GM10266 (cell line): Measurements from ENCODE around the gene RASAL1.

Experiments
- DNase-seq: peaks from one replicate; pipeline ENCODE4 v3.0.0; 2012; ENCODE audit errors: extremely low spot score
- TF ChIP-seq, protein P1 (sequence below): IDR thresholded peaks from 2 replicates; pipeline ENCODE4 v1.5.1; 2012; ENCODE audit warnings: mild to moderate bottlenecking, low read depth; ENCODE audit not compliant: control insufficient read depth, insufficient read depth; ENCODE audit errors: missing control alignments

RASAL1 gene

GRCh38 chr12:113133666-113134065, 1.9 kb downstream of the RASAL1 start:
- no peak for DNase-seq
- TF ChIP-seq, protein P1, sequence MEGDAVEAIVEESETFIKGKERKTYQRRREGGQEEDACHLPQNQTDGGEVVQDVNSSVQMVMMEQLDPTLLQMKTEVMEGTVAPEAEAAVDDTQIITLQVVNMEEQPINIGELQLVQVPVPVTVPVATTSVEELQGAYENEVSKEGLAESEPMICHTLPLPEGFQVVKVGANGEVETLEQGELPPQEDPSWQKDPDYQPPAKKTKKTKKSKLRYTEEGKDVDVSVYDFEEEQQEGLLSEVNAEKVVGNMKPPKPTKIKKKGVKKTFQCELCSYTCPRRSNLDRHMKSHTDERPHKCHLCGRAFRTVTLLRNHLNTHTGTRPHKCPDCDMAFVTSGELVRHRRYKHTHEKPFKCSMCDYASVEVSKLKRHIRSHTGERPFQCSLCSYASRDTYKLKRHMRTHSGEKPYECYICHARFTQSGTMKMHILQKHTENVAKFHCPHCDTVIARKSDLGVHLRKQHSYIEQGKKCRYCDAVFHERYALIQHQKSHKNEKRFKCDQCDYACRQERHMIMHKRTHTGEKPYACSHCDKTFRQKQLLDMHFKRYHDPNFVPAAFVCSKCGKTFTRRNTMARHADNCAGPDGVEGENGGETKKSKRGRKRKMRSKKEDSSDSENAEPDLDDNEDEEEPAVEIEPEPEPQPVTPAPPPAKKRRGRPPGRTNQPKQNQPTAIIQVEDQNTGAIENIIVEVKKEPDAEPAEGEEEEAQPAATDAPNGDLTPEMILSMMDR: no peak

DNA sequence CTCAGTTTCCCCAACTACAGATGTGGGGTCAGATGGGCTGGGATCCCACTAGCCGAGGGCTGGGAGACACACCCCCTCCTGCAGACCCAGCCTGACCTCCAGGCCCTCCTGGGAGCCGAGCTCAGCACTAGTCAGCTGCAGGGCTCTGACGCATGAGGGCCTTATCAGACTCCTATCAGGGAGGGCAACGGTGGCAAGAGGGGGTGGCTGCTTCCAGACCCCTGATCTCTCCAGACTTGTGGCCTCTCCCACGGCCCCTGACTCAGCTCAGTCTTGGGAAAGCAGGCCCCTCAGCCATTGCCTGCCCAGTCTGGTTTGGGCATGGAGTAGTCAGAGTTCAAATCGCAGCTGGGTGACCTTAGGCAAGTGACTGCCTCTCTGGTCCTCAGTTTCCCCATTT, 2.5 kb downstream of the RASAL1 start:
- no peak for DNase-seq
- TF ChIP-seq, protein P1: no peak

DNA sequence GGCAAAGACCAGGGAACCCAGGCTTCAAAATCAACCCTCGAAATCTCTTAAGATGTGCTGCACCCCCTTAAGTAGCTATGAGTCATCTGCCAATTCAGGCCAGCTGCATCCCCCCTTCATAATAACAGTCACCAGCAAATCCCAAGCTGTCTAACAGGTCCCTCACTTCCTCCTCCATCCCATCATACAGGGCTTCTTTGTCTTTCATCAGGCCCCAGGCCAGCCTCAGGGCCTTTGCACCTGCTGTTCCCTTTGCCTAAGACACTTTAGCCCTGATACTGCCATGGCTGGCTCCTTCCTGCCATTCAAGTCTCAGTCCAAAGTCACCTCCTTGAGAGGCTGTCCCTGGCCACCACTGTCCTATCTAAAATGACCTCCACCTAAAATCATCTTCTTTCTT, 4.0 kb downstream of the RASAL1 start:
- TF ChIP-seq, protein P1: no peak
- no peak for DNase-seq

- DNase-seq: no peak
- TF ChIP-seq, protein P1: peak; percentile 46
Observed at GRCh38 chr12:113130457-113131135, 5.0 kb downstream of the RASAL1 start.

DNA sequence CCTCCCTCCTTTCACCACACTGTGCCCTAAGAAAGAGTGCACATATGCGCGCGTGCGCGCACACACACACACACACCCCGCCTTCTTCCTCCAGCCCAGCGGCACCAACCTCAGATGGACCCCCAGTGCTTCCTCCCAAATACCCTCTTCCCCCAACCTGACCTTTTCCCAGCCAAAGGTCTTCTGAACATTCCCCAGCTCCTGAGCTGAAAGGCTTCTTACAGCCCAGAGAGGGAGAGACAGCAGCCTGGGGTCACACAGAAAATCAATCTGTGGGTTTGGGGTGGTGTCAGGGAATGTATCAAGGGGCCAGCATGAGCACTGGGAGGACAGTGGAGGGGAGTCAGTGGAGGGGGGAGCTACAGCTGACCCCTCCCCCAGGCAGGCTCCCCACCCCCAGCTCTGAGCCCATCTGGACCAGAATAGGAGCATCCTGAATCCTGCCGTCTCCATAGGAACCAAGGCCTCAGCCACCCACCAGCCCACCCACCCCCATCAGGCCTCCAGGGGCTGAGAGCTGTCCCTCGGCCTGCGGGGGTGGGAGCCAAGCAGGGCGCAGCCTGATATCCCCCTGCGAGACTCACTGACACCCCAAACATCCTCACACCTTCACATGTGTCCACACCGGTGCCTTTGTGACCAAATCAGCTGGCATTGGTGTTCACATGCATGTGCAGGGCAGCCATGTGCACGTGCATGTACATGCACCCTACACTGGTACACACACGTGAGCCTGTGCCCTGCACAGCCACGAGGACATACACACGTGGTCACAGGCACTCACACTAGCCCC, 5.7 kb downstream of the RASAL1 start:
- DNase-seq: no peak
- TF ChIP-seq, protein P1: no peak

DNA sequence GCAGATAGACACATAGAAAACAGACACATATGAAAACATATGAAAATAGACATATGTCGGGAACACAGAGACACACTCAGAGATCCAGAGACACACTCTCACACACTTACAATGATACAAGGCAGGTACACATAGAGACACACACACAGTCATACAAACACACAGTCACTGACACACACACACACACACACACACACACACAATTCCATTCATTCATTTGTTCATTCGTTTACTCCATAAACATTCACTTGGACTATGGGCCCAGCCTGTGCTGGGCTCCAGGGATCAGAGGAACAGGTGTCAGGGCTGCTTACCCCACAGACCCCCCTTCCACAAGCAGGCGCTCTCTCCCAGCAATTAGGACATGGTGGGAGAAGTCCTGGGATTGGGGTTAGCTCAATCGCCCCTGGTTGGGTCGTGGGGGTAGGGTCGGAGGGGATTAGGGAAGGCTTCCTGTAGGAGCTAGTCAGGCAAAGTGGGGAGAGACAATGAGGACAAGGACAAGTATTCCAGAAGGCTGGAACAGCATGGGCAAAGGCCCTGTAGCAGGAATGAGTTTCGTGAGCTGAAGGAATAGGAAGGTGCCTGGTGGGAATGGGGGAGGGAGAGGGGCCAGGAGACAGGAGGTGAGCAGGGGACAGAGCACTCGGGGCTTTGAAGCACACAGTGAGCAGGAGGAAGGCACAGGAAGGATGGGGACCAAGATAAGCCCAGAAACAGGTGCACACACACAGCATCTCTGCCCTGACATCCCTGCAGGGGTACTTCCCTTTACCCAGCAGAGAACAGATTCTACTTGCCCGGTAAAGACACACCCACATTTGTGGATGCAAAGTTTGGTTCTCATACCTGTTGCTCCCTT, 6.5 kb downstream of the RASAL1 start:
- DNase-seq: no peak
- TF ChIP-seq, protein P1: no peak
